Mucosa of gallbladder (tissue), 1 donor: Measurements from ENCODE around the gene ZNF804A. TPM values are rescaled to one million over a fixed set of nuclear protein-coding genes. Genes with fewer than 3 reads are reported as not detected.

ENCODE experiments used
- DNase-seq: peaks from one replicate; pipeline ENCODE4 v3.0.0-alpha.2; 2020; ENCODE audit warnings: low spot score
- total RNA-seq: library from RNA; stranded (reverse); gene quantifications from one replicate; pipeline ENCODE4 v1.2.1, GENCODE V29; 2021
- donor health status: DM: no; HTN: no; CAD: no.

ZNF804A gene
- 4.1 TPM for total RNA-seq

DNA sequence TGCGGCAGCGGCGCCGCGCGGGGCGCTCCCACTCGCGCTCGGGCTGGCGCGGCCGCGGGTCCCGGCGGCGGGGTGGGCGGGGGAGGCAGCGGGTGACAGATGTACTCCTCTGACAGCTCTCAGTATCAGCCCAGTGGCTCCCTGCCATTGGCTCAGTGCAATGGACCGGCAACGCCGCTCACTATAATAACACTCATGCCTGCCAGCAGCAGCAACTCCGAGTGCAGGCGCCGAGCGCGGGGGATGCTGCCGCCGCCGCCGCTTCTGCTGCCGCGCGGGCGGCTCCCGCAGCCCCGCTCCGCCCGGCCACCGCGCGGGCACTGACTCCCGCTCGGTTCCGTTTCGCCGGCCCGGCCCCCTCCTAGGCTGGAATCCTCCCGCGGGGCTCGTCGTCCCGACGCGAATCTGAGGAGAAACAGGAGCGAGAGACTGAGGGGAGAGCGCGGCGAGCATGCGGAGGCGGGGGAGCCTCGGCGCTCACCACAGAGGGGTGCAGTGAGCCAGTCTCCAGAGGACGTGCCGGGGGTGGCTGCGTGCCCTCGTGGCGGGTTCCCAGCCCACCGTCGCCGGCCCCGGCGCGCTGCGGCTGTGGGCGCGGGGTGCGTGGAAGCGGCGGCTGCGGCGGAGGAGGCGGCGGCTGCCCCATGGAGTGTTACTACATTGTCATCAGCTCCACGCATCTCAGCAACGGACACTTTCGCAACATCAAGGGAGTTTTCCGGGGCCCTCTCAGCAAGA, at the start of gene ZNF804A:
TSS of gene ZNF804A (plus strand) at position 214 of the 738 bp plus-strand sequence. CDS start at position 645, 431 bp downstream.
- peak; percentile 22 for DNase-seq

DNA sequence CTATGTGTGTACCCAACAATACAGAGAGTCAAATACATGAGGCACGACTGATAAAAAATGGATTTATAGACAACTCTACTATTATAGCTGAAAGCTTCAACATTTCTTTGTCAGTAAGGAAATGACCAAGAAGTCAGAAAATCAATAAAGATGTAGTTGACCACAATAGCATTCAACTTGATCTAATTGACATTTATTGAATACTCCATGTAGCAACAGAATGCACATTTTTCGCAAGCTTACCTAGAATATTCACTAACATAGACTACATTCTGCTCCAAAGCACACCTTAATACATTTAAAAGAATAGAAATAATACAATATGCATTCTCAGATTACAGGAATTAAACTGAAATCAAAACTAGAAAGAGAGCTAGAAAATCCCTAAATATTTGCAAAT, 49.2 kb upstream of the ZNF804A start:
- no peak for DNase-seq

- DNase-seq = no peak
Observed at GRCh38 chr2:184551626-184552025, 46.7 kb upstream of the ZNF804A start.

DNA sequence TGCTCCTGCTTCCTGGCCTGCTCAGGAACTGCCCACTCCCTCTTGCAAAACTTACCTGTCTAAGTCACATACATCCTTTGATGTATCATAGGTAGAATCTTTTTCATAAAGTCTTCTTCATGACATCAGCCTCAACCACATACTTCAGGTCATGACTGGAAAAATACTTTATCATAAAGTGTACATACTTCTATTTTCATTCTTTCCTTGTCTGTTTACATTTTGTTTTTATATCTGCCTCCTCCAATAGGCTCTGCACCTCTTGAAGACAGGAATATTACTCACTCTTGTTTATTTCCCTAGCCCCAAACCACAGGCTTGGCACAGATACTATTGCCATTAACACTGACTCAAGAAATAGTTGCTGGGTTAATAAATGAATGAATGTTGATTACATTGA, 43.6 kb upstream of the ZNF804A start:
- DNase-seq = no peak

- DNase-seq = no peak
Observed at GRCh38 chr2:184555352-184555751, 43.0 kb upstream of the ZNF804A start.

- DNase-seq = no peak
Observed at GRCh38 chr2:184556639-184557038, 41.7 kb upstream of the ZNF804A start.

DNA sequence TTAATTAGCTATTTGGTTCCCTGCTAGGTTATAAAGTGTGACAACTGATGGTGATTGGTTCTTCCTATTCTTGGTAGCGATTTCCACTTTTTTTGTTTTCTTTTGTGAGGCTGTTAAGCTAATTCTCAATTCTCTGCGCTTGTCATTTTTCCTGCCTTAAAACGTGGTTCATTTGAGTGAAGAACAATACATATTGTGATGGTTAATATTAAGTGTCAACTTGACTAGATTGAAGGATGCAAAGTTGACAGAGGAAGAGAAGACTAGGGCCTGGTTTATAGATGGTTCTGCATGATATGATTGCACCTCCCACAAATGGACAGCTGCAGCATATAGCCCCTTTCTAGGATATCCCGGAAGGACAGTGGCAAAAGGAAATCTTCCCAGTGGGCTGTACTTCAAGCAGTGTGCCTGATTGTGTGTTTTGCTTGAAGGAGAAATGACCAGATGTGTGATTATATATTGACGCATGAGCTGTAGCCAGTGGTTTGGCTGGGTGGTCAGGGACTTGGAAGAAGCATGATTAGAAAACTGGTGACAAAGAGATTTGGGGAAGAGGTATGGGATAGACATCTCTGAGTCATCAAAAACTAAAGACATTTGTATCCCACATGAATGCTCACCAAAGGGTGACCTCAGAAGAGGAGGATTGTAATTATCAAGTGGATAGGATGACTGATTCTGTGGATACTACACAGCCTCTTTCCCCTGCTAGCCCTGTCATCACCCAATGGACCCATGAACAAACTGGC, 39.4 kb upstream of the ZNF804A start:
- no peak for DNase-seq

- no peak for DNase-seq
Observed at GRCh38 chr2:184560603-184561002, 37.7 kb upstream of the ZNF804A start.

DNA sequence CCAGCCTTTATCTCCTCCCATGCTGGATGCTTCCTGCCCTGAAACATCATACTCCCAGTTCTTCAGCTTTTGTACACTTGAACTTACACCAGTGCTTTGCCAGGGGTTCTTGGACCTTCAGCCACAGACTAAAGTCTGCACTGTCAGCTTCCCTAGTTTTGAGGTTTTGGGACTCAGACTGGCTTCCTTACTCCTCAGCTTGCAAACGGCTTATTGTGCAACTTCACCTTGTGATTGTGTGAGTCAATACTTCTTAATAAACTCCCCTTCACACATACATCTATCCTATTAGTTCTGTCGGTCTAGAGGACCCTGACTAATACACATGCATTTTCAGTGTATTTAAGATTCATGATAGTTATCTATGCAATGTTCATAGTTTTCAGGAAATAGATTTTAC, 35.8 kb upstream of the ZNF804A start:
- DNase-seq = no peak

GRCh38 chr2:184564092-184564491, 34.2 kb upstream of the ZNF804A start:
- no peak for DNase-seq

DNA sequence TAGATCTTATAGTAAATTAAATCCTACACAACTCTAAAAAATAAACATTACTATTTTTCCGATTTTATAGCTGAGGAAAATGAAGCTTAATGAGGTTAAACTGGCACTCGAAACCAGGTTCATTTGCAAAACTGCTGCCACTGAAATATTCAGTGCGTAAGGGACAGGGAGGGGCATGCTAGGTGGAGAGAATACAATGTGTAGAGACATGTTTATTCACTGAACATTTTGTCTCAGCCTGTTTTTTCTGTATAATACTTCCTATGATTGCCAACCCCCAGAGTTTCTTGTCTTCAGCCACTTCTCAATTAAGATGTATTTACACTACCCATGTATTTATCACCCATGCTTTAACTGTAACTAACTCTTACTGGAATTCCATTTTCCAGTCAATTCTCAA, 31.6 kb upstream of the ZNF804A start:
- no peak for DNase-seq

- DNase-seq = no peak
Observed at GRCh38 chr2:184577056-184577455, 21.3 kb upstream of the ZNF804A start.

DNA sequence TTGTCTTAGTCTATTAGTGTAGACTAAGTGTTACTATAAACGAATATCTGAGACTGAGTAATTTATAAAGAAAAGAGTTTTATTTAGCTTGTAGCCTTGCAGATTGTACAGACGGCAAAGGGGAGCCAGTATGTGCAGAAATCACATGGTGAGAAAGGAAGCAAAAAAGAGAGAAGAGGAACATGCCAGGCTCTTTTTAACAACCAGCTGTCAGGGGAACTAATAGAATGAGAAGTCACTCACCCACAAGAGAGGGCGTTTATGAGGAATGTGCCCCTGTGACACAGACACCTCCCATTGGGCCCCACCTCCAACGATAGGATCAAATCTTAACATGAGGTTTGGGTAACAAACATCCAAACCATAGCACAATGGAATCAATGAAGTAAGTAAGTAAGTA, 20.6 kb upstream of the ZNF804A start:
- no peak for DNase-seq

GRCh38 chr2:184579226-184579625, 19.1 kb upstream of the ZNF804A start:
- no peak for DNase-seq

DNA sequence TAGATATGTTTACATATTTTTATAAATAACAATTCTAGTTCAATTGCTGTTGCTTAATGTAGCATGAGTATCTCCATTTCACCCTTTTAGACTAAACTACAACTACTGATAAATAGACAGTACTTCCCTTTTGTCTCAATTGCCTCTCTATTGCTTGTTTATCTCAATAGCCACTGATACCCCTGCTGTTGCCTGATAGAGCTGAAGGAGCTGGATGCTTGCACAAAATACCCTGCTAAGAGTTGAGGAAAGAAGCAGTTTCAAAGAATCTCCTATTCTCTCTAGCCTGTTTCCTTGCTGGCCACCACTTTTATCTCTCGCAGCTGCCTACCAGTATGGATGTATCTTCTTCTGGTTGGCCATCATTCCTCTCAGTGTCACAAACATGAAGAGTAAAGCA, 16.9 kb upstream of the ZNF804A start:
- DNase-seq = no peak

- no peak for DNase-seq
Observed at GRCh38 chr2:184589261-184589660, 9.1 kb upstream of the ZNF804A start.

DNA sequence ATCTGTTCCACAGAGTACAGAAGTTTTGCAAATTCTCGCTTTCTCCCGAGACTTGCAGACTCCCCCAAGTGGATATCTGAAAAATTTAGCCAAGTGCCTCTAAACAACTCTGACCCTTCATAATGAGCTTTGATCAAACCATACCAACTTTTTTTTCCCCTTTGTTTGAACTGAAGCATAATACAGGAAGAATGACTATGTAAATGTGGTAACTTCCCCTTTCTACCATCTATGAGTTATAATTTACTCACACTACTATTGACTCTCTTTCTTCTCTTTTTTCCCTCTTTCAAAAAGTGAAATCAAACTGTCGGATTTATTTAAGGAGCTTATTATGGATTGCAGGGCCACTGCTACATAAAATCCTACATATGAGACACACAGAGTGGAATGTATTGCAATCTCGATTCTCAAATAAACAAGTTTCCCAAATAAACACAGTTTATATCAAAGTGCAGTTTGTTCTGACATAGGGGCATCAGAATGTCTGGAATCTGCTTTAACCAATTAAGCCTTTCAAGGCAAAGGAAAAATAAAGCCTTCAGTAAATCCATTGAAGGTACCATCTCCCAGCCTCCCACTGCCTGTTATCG, 1.4 kb upstream of the ZNF804A start:
- no peak for DNase-seq

- DNase-seq = peak; percentile 21
Observed at GRCh38 chr2:184597571-184597991, 748 bp upstream of the ZNF804A start.

DNA sequence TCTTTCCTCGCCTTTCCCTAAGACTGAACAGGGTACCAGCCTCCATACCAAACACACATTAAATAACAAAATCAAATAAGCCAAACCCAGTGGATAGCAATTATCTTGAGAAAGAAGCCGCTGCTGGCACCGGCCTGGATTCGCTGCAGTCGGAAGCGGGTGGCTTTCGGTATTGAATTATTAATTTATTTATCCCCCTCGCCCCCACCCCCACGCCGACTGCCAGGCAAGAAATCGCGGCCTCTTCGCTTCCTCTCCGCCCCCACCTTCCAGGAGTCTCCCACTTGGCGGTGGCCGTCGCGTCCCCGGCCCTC, 370 bp upstream of the ZNF804A start:
- DNase-seq = no peak

- no peak for DNase-seq
Observed at GRCh38 chr2:184599054-184599871, 934 bp downstream of the ZNF804A start.

DNA sequence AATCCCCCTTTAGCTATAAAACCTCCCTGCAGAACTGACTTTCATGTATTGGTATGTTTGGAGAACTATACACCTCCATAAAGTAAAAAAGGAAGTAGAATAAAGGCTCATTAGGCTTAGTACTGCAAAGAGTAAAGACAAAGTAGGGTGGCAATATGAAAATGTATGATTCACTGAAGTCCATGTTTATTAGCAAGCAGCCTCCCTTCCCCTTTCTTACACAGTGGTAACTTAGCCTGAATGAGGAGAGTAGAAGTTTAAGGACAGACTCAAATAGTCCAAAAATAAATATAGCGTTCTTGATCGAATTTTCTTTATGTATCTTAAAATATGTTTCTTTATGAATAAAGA, 1.5 kb downstream of the ZNF804A start:
- no peak for DNase-seq

- DNase-seq = no peak
Observed at GRCh38 chr2:184602734-184603133, 4.4 kb downstream of the ZNF804A start.
